ENCODE data around the gene HIBADH.

The HIBADH gene

DNA sequence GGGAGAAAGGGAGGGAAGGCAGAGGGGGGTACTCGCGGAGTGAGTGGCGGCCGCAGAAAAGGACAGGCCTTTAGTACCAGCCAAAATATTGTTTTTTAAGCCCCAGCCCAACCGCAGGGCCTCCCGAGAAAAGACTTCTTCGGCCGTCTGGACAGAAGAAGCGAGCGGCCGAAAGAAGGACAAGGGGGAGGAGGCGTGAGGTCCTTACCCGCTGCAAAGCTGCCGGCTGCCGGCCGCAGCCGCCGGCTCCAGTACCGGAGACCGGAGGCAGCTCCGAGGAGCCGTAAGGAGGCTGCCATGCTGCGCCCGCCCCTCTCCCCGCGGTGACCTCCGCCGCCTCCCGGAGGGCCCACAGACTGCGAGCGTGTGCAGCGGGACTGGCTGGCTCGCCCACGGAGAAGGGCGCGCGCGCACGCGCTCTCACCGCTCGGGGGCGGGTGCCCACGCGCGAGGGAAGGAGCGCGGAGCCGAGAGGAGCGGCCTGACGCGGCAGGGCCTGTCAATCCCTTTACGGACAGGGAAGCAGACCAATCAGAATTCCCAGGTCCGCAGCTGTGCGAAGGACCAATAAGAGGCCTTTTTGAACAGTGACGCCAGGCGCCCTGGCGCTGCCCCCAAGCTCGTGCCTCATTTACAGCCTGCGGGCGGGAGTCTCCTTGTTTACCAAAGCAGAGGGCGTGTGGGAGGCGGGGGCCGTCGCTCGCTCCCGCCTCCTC is at the start of gene HIBADH:
TSS of gene HIBADH (minus strand) at position 394 of the 716 bp plus-strand sequence. CDS start at position 299, 95 bp downstream.
- in situ Hi-C loops (cut with HindIII; ENCODE audit: low sequenced_read_pairs), result no loop called here

DNA sequence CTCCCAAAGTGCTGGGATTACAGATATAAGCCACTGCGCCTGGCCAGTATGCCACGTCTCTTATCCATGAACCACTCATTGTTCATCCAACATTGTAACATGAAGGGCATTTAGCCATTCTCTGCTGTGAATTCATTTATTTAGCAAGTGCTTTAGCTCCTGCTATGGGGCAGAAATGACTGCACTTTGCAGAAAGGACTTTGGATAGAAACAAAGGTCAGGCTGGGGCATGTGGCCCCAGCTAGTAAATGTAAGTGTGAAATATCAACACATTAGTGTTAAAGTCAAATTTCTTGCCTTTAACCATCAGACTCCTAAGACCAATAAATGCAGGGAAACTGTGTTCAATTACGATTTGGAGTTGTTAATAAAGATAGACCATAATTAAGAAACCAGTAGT is 49.5 kb upstream of the HIBADH start:
- in situ Hi-C loops (cut with HindIII; ENCODE audit: low sequenced_read_pairs), result no loop called here

DNA sequence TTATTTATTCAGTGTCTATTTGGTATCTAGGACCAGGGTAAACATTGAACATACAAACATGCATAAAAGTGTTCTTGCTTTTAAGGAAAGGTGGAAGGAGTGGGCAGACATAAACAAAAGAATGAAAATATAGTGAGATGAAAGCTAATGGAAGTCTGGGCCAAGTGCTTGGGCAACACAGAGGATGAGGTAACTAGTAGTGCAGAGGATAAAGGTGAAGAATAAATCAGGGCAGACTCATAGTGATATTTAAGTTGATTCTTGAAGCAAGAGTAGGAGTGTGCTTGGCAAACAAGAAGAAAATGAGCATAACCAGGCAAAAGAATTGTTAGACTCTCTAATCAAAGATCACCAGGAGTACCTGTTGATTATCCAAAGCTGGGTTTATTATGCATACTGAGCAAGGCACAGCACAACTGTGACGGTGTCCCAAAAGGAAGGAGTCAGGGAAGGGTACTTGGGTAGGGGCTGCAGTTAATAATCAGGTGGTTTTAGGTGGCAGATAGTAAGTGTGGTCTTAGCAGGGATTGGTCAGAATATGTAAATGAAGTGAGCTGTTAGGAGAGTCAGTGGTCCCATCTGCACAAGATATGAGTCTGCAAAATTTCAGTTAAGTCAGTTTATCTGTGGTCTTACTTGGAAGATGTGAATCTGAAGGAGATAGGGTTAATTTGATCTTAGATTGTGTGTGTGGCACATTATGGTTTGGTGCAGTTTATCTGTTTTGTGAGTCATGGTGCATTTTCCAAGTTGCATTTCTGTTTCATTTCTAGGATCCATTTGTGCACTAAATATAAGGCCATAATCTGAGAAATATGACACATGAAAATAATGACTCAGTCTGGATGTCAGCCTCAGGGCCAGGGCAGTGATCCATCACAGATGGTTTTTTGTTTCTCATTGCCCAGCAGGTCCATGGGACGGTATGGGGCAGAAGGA is 46.7 kb upstream of the HIBADH start:
- in situ Hi-C loops (cut with HindIII; ENCODE audit: low sequenced_read_pairs), result no loop called here

DNA sequence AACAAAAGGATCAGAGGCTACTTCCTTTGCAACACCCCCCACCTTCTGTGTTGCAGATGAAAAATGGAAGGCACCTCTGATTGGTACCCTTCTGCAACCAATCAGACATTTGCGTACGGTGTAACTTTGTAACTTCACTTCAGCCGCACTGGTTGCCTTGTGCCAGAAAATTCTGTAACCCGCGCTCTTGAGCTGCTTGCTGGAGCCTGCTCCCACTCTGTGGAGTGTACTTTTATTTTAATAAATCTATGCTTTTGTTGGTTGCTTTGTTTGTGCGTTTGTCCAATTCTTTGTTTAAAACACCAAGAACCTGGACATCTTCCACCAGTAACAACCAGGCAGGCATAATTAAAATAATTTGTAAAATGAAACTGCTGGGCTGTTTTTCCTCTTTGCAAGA is 45.8 kb upstream of the HIBADH start:
- in situ Hi-C loops (cut with HindIII; ENCODE audit: low sequenced_read_pairs), result no loop called here

DNA sequence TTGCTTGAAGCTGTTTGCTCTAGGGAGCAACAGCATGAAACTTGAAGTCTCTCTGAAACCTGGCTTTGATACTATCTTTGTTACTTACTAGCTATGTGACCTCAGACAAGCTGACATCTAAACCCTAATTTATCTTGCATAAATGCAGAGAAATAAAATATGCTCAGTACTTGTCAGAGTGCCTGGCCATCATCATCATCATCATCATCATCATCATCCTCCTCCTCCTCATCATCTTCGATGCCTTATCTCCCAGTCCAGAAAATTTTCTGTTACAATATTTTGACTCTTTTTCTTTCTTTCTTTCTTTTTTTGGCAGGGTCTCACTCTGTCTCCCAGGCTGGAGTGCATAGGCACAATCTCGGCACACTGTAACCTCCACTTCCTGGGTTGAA is 42.5 kb upstream of the HIBADH start:
- in situ Hi-C loops (cut with HindIII; ENCODE audit: low sequenced_read_pairs), result no loop called here

- in situ Hi-C loops (cut with HindIII; ENCODE audit: low sequenced_read_pairs), result no loop called here
Observed at GRCh38 chr7:27704422-27705199, 41.9 kb upstream of the HIBADH start.

DNA sequence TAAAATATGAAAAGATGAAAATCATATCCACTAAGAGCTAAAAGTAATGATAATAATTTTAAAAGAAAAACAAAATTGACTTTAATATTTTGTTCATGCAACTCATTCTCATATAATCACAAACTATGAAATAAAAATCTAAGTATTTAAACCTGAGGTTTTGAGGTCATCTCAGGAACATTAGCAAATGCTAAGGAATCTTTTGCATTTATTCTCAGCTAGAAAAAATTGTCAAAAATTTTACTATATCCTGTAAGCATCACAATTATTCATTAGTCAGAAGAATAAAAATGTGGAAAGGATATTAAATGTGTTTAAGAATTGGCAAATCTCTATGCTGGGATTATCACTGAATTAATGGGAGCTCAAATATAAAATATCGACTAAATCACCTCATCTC is 40.5 kb upstream of the HIBADH start:
- in situ Hi-C loops (cut with HindIII; ENCODE audit: low sequenced_read_pairs), result no loop called here

- in situ Hi-C loops (cut with HindIII; ENCODE audit: low sequenced_read_pairs), result no loop called here
Observed at GRCh38 chr7:27700501-27700900, 37.8 kb upstream of the HIBADH start.

- in situ Hi-C loops (cut with HindIII; ENCODE audit: low sequenced_read_pairs), result no loop called here
Observed at GRCh38 chr7:27699751-27700150, 37.1 kb upstream of the HIBADH start.

DNA sequence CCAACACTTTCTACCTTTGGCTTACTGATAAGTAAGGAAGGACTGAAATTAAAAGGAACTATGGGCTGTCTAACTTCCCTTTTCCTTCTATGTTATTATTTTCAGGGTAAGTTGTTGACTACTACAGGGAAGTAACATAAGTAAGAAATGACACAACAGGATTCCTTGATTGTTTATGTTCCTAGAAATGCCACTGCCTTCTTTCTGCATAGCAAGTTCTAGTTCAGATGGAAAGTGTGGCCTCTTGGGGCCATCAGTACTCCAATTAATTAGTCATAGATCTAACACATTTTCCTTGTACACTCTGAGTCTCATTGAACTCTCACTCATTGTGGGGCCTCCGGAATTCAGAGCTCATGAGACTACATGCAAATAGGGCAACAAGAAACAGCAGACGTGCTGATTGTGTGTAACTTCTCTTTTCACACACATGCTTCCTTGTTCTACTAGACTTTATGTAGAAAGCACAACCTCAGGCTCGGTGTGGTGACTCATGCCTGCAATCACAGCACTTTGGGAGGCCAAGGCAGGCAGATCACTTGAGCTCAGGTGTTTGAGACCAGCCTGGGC is 35.3 kb upstream of the HIBADH start:
- in situ Hi-C loops (cut with HindIII; ENCODE audit: low sequenced_read_pairs), result no loop called here

DNA sequence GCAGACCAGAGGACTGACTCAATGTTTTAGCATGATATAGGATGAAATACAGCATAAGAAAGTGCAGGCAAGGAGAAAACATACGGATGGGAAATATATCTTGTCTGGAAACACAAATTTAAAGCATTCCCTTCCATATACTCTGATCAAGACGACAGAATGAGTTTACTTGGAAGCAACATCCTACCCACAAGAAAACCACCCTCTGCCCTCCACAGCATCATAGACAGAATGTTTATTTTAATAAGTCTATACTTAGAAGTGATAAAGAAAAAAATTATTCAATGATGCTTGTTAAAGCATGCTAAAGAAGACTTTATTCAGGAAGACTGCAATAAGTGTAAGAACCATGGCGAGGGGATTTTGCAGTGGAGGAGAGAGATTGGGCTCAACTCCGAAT is 32.4 kb upstream of the HIBADH start:
- in situ Hi-C loops (cut with HindIII; ENCODE audit: low sequenced_read_pairs), result no loop called here

- in situ Hi-C loops (cut with HindIII; ENCODE audit: low sequenced_read_pairs), result no loop called here
Observed at GRCh38 chr7:27693794-27694193, 31.1 kb upstream of the HIBADH start.

DNA sequence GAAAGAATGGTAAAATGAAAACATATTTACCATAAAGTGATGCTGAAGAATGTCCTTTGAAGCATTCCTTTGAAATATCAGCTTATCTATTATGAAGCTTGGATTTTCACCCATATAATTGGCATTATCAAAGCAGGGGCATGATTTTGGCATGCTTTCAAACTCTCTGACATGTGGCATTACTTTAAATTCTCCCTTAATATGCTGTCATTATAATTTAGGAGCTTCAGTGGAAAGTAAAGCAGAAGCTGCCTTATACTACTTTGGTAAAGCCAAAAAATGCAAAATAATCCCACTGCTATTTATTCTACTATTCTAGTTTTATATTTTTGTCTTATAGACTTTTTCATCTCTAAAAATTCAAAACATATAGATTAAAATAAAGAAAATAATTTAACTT is 28.0 kb upstream of the HIBADH start:
- in situ Hi-C loops (cut with HindIII; ENCODE audit: low sequenced_read_pairs), result no loop called here

GRCh38 chr7:27689591-27690164 is 27.0 kb upstream of the HIBADH start:
- in situ Hi-C loops (cut with HindIII; ENCODE audit: low sequenced_read_pairs), result no loop called here

GRCh38 chr7:27689150-27689549 is 26.5 kb upstream of the HIBADH start:
- in situ Hi-C loops (cut with HindIII; ENCODE audit: low sequenced_read_pairs), result no loop called here

DNA sequence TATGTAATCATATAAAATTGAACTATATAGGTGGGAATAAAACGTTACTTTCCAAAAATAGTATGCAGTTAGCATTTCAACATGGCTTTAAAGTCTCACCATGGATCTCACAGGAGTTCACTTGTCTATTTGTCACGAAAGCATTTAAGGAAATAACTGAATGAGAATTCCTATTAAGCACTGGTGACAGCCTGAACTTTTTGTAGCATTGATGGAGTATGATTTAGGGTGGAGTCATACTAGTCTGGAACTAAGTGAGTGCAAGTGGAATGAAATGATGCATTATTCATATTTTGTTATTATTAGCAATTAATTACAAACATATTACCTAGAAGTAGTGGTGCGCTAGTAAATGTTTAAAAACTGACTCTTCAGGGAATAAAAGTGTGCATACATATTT is 26.0 kb upstream of the HIBADH start:
- in situ Hi-C loops (cut with HindIII; ENCODE audit: low sequenced_read_pairs), result no loop called here

GRCh38 chr7:27688056-27688455 is 25.4 kb upstream of the HIBADH start:
- in situ Hi-C loops (cut with HindIII; ENCODE audit: low sequenced_read_pairs), result no loop called here

- in situ Hi-C loops (cut with HindIII; ENCODE audit: low sequenced_read_pairs), result no loop called here
Observed at GRCh38 chr7:27686315-27686714, 23.6 kb upstream of the HIBADH start.

DNA sequence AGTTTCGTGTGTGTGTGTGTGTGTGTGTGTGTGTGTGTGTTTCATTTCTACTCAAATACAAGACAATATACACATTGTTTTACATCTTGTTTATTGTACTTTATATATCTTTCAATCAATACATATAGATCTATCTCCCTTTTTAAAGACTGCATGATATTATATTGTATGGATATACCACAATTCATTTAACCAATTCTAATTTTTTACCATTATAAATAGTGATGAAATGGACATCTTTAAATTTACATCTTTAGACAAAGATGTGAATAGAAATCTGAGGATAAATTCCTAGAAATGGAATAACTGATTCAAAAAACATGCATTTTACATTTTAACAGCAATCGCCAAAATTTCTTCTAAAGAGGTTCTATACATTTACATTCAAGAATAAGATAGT is 23.2 kb upstream of the HIBADH start:
- in situ Hi-C loops (cut with HindIII; ENCODE audit: low sequenced_read_pairs), result no loop called here

DNA sequence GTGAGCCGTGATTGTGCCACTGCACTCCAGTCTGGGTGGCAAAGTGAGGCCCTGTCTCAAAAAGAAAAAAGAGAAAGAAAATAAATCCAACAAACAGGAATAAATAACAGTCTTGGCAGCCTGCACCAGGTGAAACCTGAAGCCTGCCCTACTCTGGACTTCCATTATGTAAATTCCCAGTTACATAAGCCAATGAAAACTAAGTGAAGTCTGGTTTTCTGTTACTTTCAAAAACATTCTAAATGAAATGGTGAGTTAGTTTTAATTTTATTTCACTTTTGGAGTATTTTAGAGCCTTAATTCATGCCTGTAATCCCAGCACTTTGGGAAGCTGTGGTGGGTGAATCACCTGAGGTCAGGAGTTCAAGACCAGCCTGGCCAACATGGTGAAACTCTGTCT is 22.5 kb upstream of the HIBADH start:
- in situ Hi-C loops (cut with HindIII; ENCODE audit: low sequenced_read_pairs), result no loop called here

DNA sequence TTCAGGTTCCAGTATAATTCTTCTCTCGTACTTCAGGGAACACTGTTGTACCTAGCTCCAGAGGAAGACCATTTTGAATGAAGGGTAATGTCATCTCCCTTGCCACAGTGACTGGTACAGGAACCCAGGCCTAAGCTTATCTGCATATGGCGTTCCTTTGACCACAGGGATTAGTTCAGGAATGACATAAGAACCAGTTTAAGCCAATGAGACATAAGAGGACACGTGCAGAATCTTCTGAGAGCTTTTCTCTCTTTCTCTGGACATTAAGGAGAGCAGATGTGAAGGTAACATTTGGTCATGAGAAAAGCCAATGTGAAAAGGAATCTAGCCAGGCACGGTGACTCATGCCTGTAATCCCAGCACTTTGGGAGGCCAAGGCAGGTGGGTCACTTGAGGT is 21.8 kb upstream of the HIBADH start:
- in situ Hi-C loops (cut with HindIII; ENCODE audit: low sequenced_read_pairs), result no loop called here

All from DLD1 (cell line).